ENCODE measurements around the gene CCDC186.
"Not testable (repeated sequence)": the region's sequence is repeated elsewhere in the genome, so short reads cannot be mapped to it uniquely, and the experiment has no call there.

The CCDC186 gene

DNA sequence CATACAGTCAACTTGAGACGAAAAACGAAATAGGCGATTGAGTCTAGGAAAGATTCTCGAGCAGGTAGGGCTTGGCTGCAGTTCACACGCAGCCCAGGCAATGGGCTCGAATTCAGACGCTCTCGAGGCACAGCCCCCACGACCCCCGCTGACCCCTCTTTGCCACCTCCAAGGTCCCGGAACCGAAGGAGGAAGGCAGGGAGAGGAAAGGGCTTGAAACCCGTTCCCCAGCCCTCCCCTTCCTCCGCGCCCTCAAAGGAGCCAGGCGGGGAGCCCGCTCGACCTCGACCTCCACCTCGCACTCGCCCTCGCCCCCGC lies 441 bp downstream of the CCDC186 start:
- DNase-seq (ENCODE audit: low spot score), result no peak

DNA sequence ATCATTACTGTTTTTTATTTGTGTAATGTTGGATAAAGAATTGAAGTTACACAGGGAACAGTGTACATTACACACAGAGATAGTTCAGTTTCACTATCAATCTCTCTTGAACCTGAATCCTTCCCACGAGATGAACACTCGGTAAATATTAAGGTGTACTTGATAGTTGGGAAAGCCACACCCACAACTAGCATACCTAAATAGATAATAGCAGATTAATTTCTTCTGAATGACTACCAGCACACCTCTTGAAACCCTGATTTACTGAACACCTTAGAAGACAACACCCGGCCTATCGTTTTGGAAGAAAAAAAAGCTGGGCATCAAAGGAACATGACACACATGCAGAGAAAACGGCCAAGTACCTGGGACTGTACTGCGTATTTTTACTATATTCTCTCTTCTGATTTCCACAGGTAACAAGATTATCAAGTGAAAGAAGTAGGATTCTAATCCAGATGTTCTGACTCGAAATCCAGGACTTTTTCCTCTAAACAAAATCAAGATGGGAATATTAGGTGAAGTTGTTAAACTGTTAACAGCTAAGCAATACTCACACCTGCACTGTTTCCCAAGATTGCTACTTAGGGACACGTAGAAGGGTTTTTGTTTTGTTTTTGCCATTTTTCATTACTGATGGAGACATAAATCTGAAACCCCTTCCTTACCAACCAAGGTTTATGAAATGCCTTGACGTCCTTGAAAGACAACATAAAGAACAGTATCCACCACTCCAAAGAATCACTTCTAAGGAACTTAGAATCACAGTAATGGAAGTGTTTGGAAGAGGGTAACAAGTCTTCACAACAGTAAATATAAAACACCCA lies 1.0 kb downstream of the CCDC186 start:
- DNase-seq (ENCODE audit: low spot score), result no peak

DNA sequence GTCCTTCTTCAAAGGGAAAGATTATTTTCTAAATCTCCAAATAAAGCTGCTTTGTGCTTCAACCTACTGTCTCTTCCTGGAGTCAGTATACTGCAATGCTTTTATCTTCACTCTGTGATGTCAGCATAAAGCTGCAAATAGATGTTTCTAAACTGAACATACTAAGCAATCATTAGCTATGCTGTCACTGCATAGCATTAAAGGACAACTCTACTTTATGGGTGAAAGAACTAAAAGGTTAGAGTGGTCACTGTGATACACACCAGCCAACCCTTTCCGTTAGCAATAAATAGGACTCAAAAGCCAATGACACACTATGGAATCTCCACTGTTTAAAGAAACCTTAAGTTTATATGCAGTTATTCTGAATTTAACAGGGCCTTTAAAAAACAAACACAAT lies 1.8 kb downstream of the CCDC186 start:
- DNase-seq (ENCODE audit: low spot score), result peak; percentile 23

GRCh38 chr10:114168450-114169009 lies 5.5 kb downstream of the CCDC186 start:
- no peak for DNase-seq (ENCODE audit: low spot score)

DNA sequence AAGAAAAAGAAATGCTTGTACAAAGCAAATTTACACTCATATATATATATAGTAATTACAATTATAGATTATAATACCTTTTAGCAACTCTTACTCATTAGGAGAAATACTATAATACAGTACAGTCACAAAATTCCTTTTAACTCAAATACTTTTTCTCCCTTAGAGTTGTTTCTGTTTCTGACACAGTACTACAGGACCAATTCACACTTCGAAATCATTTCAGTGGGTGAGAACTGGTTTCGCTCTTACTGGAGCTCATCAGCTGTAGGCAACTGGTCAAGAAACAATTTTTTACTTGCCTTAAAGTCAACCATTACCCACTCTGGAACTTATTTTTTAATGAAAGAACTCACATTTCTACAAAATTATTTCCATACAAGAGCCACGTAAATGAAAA lies 6.0 kb downstream of the CCDC186 start:
- DNase-seq (ENCODE audit: low spot score), result no peak

GRCh38 chr10:114166494-114166893 lies 7.5 kb downstream of the CCDC186 start:
- no peak for DNase-seq (ENCODE audit: low spot score)

DNA sequence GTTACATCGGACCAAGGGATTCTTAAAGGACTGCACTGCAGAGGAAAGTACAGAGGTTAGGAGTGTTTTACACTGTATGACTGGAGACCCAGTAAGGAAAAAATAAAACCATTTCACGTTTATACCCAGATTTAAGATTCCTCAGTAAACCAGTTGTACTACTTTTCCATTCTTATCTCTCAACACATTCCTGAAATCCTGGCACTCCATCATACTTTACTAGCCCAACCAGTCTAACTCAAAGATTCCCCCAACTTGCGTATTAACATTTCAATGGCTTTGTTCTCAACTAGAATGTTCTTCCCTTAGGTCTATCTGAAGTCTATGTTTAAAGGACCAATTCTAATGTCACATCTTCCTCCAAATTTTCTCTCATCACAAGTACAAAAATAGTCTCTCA lies 8.0 kb downstream of the CCDC186 start:
- no peak for DNase-seq (ENCODE audit: low spot score)

DNA sequence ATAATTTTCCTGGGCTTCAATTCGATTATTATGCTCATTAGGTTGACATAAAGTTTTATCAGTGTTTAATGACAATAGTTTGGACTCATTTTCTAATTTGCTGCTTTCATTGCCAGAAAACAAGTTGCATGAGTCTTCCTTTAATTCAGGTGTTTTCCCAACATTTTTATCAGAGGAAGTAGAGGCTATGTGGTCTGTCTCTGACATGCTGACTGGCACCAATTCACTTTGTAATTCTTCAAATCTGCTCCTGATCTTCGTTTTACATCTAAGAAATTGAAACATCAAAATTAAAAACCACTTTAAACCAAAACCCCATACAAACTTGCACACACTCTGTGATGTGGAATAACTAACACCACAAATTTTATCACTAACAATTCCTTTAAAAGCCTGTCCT lies 10.9 kb downstream of the CCDC186 start:
- no peak for DNase-seq (ENCODE audit: low spot score)

GRCh38 chr10:114157912-114158311 lies 16.1 kb downstream of the CCDC186 start:
- DNase-seq (ENCODE audit: low spot score), result no peak

- DNase-seq (ENCODE audit: low spot score), result no peak
Observed at GRCh38 chr10:114151892-114152291, 22.1 kb downstream of the CCDC186 start.

DNA sequence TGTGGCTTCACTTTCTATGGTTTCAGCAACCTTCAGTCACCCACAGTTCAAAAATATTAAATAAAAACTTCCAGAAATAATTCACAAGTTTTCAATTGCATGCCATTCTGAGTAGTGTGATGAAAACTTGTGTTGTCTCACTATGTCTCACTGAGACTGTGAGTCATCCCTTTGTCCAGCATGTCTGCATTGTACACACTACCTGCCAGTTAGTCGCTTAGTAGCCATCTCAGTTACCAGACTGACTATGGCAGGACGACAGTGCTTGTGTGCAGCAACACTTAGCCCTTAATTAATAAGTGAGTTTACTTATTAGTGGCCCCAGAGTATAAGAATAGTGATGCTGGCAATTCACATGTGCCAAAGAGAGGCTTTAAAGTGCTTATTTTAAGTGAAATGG lies 22.5 kb downstream of the CCDC186 start:
- DNase-seq (ENCODE audit: low spot score), result peak; percentile 72

DNA sequence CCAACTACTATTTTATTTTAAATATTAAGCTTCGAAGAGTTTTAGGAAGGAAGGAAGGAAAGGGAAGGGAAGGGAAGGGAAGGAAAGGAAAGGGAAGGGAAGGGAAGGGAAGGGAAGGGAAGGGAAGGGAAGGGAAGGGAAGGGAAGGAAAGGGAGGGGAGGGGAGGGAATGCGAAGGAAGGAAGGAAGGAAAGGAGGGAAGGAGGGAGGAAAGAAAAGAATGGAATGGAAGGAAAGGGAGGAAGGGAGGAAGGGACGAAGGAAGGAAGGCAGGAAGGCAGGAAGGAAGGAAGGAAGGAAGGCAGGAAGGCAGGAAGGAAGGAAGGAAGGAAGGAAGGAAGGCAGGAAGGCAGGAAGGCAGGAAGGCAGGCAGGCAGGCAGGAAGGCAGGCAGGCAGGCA lies 24.5 kb downstream of the CCDC186 start:
- DNase-seq (ENCODE audit: low spot score), result not testable (repeated sequence)

GRCh38 chr10:114143160-114143559 lies 30.8 kb downstream of the CCDC186 start:
- DNase-seq (ENCODE audit: low spot score), result no peak

DNA sequence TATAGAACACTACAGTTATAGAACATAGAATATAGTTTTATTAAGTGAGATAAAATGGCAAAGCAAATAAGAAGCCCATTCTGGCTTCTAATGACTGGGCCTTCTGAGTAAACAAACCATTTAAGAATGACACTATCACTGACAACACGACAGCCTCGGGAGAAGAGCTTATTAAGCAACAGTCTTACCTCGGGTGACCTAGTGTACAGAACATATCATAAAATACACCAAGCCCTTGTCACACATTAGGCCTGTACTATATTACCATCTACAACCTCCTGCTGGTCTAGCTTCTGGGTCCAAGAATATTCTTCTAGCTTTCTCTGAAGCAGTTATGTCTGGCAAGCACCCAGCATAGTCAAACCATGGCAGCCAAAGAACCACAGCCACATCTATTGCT lies 32.0 kb downstream of the CCDC186 start:
- no peak for DNase-seq (ENCODE audit: low spot score)

GRCh38 chr10:114140827-114141226 lies 33.2 kb downstream of the CCDC186 start:
- not testable (repeated sequence) for DNase-seq (ENCODE audit: low spot score)

GRCh38 chr10:114140036-114140435 lies 34.0 kb downstream of the CCDC186 start:
- DNase-seq (ENCODE audit: low spot score), result no peak

- no peak for DNase-seq (ENCODE audit: low spot score)
Observed at GRCh38 chr10:114138581-114138980, 35.4 kb downstream of the CCDC186 start.

DNA sequence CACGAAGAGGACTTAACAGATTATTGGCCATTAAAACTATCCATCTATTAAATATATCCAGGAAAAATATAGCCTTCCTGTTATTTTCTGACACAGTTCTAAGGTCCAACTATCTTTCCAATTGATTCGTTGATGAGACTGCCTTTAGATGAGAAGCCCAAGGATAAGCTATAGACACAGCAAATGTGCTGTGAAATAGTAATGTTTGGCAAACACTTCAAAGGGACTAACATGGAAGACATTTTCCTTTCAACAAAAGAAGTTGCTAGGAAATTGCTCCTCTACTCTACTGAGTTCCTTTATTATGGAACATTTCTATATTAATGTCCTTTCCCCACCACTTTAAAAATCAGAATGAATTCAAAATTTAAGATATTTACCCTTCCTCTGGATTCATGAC lies 38.5 kb downstream of the CCDC186 start:
- DNase-seq (ENCODE audit: low spot score), result no peak

DNA sequence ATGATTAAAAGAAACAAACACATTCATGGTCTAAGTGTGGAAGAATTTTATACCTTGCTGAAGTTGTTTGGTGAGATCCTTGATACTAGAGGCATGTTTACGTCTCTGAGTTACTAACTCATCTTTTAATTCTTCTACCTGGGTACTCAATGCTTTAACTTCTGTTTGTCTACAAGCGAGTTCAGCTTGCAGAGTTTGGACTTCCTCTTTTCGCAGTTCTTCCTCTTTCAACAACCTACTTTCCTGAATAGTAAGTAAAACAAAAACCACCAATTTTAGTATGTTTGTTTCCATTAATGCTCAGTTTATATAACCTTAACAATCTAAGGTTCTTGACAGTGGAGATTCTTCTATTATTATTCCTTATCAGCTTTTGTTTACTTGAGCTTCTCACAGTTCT lies 42.9 kb downstream of the CCDC186 start:
- DNase-seq (ENCODE audit: low spot score), result no peak

DNA sequence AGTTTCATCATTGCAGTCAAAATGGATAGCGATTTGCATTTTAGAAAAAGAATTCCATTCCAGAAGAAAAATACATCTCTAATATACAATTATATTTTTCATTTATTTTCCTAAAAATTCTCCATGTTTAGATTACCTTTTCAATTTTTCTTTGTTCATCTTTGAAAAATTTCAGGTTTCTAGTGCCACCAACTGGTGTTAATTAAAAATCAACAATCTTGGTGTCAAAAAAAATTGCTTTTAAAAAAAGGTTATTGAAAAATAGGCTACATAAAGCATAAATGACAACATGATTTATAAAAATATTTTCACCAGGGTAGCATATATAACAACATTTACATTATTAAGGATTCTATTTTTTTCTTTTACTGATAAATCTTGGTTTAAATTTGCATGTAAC lies 53.0 kb downstream of the CCDC186 start:
- DNase-seq (ENCODE audit: low spot score), result no peak

DNA sequence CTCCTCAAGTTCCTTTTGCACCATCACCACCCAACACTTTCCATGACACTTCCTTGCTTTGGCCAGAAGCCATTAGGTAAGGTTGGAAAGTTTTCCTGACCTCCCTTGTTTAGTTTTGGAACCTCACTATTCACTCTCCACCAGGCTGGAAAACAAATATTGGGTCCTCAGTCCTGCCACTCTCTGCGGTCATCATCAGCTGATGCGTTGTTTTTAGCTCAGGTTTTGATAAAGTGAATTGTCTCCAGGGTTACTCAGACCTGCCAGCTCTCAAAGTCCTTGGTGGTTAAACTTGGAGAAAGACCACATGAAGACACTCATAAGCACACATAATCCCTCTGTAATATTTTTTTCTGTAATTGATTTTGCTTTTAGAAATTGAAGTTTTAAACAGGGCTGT lies 55.5 kb downstream of the CCDC186 start:
- no peak for DNase-seq (ENCODE audit: low spot score)

DNA sequence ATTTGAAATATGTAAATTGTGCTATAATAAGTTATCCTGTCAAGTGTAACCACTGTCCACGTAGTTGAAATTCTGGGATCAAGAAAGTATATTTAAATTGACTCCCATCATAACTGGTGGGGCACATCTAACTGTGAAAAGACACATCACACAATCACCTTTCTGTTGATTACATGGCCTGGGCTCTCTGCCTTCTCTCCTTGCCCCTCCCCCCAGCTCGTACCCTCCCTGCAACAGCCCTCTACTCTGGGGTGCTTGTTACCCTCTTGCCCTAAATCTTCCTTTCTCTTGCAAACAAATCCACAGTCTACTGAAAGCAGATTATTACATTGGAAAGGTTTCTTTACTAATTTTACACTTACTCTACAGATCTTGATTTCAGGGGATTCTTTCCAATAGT lies 56.3 kb downstream of the CCDC186 start:
- no peak for DNase-seq (ENCODE audit: low spot score)

DNA sequence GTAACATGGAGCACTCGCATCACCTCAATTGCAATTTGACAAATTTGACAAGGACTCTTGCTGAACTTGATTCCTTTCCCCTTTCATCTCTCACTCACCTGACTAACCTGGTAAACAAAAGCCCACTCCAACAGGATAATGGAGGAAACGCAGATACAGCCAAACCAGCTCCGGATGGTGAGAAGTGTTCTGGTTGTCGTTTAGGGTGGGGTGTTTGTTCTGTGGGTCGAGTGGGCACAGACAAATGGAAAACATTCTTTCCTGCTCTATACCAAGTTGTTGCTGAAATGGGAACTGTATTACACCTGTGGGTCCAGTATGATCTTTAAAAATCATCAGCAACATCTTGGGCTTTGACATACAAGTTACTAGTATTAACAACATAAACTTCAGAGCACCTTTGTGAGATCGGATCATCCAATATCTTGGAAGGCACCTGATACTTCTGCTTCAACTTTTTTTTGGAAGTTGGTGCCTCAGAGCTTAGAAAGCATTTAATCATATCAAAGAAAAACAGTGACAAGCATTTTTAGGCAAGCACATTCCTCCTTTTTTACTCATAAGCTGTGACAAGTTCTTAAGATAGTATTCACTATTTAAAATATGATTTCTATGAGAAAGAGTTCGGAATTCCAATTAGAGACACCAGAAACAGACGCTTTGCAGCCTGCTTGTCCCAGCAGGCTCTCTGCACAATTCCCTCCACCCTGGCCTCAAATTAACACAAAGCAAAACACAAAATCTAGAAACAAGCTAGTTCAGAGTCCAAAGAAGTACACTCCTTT lies 58.1 kb downstream of the CCDC186 start:
- no peak for DNase-seq (ENCODE audit: low spot score)
